Stimulated activated CD8-positive, alpha-beta memory T cell treated with anti-CD3 and anti-CD28 coated beads, Interleukin-7, amount 100 ng/mL, for 48 hours (primary cell): ENCODE data around the gene FGFR4.
A peak's percentile ranks its signal among the peaks of the same experiment; 100 is the strongest.

Experiments used
- DNase-seq, 2 donors: peaks; one replicate each; pipeline ENCODE4 v3.0.0-alpha.2; 2020; ENCODE audit warnings: low read depth in 1 of 2; ENCODE audit errors: extremely low read depth in 1 of 2

FGFR4 gene

GRCh38 chr5:177131019-177131320, 44.3 kb downstream of the FGFR4 start:
- DNase-seq: no peak

- DNase-seq: no peak
Observed at GRCh38 chr5:177131352-177132135, 44.8 kb downstream of the FGFR4 start.

GRCh38 chr5:177132136-177133095, 45.7 kb downstream of the FGFR4 start:
- no peak for DNase-seq

- peak; percentile 81 to 82 for DNase-seq
Observed at GRCh38 chr5:177133096-177133852, 46.6 kb downstream of the FGFR4 start, which contains the start of gene NSD1. Gene NSD1, plus strand, starts transcription at chr5:177133773. Its CDS starts 1,331 bp downstream, at chr5:177135104.

GRCh38 chr5:177133853-177134696, 47.4 kb downstream of the FGFR4 start:
- DNase-seq: no peak

GRCh38 chr5:177134697-177135225, 48.0 kb downstream of the FGFR4 start:
- no peak for DNase-seq

GRCh38 chr5:177140312-177140711, 53.6 kb downstream of the FGFR4 start:
- no peak for DNase-seq

- DNase-seq: no peak
Observed at GRCh38 chr5:177141496-177141895, 54.8 kb downstream of the FGFR4 start.

GRCh38 chr5:177142098-177142611, 55.4 kb downstream of the FGFR4 start:
- no peak for DNase-seq

GRCh38 chr5:177142778-177143177, 56.1 kb downstream of the FGFR4 start:
- no peak for DNase-seq

GRCh38 chr5:177146891-177147638, 60.4 kb downstream of the FGFR4 start:
- DNase-seq: no peak
